HCT116 (cell line): ENCODE data around the gene BLTP3A. TPM values are rescaled to one million over a fixed set of nuclear protein-coding genes. Genes with fewer than 3 reads are reported as not detected.

Experiments used
- ATAC-seq: fragments of 200-7000 bp; cut with Tn5 transposase; 2 replicates; pipeline ENCODE4 v1.9.1; 2020; ENCODE audit warnings: mild to moderate bottlenecking, moderate library complexity
- BruUV-seq: library from RNA; stranded (reverse); fragments of 400-500 nt; replicated peaks from 2 replicates; lab custom pipeline; 2021; lab: Mats Ljungman, UMichigan
- CTCF ChIA-PET: fragments of 300-600 bp; sonication (Branson Sonifier 250); formaldehyde crosslinking; loops from one replicate; lab custom pipeline; 2021; ENCODE audit warnings: antibody characterized with exemption; lab: Charles Lee
- POLR2A ChIA-PET: fragments of 300-600, 350-600 bp; sonication (Branson Sonifier 250); formaldehyde crosslinking; loops from one replicate; lab custom pipeline; 2021; ENCODE audit warnings: antibody characterized with exemption; lab: Charles Lee
- RAD21 ChIA-PET, 2 experiments: fragments of 300-600 bp; sonication (Branson Sonifier 250); formaldehyde crosslinking; loops; one replicate each; lab custom pipeline; 2023; ENCODE audit warnings: low total read pairs in 2 of 2; ENCODE audit not compliant: uncharacterized antibody in 2 of 2, unreplicated experiment in 2 of 2, low non-redundant PET in 1 of 2; lab: Charles Lee
- DNase-seq: peaks from one replicate; pipeline ENCODE4 v3.0.0-alpha.2; 2010; ENCODE audit warnings: low read depth, low spot score
- H2AFZ ChIP-seq: fragments of 200-600 bp; shearing (Covaris generic), sonication (generic); 2 replicates; pipeline ENCODE4 v1.6.1; 2017; ENCODE audit warnings: low read depth, mixed run types, mixed read lengths, antibody characterized with exemption, low read length; ENCODE audit not compliant: poor library complexity, severe bottlenecking
- H3K27ac ChIP-seq: 2 replicates; pipeline ENCODE4 v1.5.1; 2012; ENCODE audit warnings: low read depth, low read length
- H3K27me3 ChIP-seq: fragments of 200-600 bp; sonication (generic); 2 replicates; pipeline ENCODE4 v1.6.1; 2016; ENCODE audit warnings: mixed run types, low read length, mixed read lengths; ENCODE audit not compliant: insufficient read depth
- H3K36me3 ChIP-seq, 2 experiments: fragments of 200-500 bp in 1 of 2; fragments of 200-600 bp in 1 of 2; sonication (Bioruptor generic) in 1 of 2; sonication (generic) in 1 of 2; 2 replicates each; pipeline versions ENCODE4 v1.5.1 to v1.6.1; 2014 to 2016; ENCODE audit warnings: low read length in 2 of 2, inconsistent platforms in 1 of 2, mixed read lengths in 1 of 2, mixed run types in 1 of 2; ENCODE audit not compliant: insufficient read depth in 2 of 2, control insufficient read depth in 1 of 2
- H3K4me1 ChIP-seq, 2 experiments: fragments of 200-600 bp in 1 of 2; sonication (generic) in 1 of 2; 2 replicates each; pipeline versions ENCODE4 v1.5.1 to v1.6.1; 2012 to 2017; ENCODE audit warnings: low read length in 2 of 2, inconsistent platforms in 1 of 2, mild to moderate bottlenecking in 1 of 2, mixed read lengths in 1 of 2, mixed run types in 1 of 2, moderate library complexity in 1 of 2; ENCODE audit not compliant: insufficient read depth in 2 of 2, control insufficient read depth in 1 of 2
- H3K4me2 ChIP-seq: fragments of 200-600 bp; sonication (generic); 2 replicates; pipeline ENCODE4 v1.6.1; 2017; ENCODE audit warnings: mixed run types, low read length, mixed read lengths
- H3K4me3 ChIP-seq, 2 experiments: fragments of 200-600 bp in 1 of 2; sonication (generic) in 1 of 2; replicated peaks in 1 of 2; 2 replicates each; pipeline ENCODE4 v1.5.1; 2011 to 2016; ENCODE audit warnings: low read length in 2 of 2, control low read depth in 1 of 2, low read depth in 1 of 2, mild to moderate bottlenecking in 1 of 2, mixed read lengths in 1 of 2, mixed run types in 1 of 2
- H3K79me2 ChIP-seq: fragments of 200-600 bp; sonication (generic); 2 replicates; pipeline ENCODE4 v1.6.1; 2017; ENCODE audit warnings: mild to moderate bottlenecking, mixed run types, low read length, moderate library complexity, mixed read lengths; ENCODE audit not compliant: insufficient read depth
- H3K9ac ChIP-seq: fragments of 200-600 bp; sonication (generic); 2 replicates; pipeline ENCODE4 v1.6.1; 2016; ENCODE audit warnings: low read length, mixed read lengths
- H3K9me2 ChIP-seq: fragments of 200-600 bp; sonication (generic), shearing (Covaris generic); 2 replicates; pipeline ENCODE4 v1.6.1; 2017; ENCODE audit warnings: mixed run types, mild to moderate bottlenecking, moderate library complexity; ENCODE audit not compliant: insufficient read depth
- H3K9me3 ChIP-seq, 2 experiments: fragments of 200-500 bp in 1 of 2; fragments of 200-600 bp in 1 of 2; sonication (Bioruptor generic) in 1 of 2; sonication (generic) in 1 of 2; 2 replicates each; pipeline ENCODE4 v1.6.1; 2014 to 2017; ENCODE audit warnings: low read length in 2 of 2, mixed read lengths in 2 of 2, inconsistent platforms in 1 of 2, low read depth in 1 of 2, mild to moderate bottlenecking in 1 of 2, mixed run types in 1 of 2, moderate library complexity in 1 of 2; ENCODE audit not compliant: control insufficient read depth in 1 of 2, insufficient read depth in 1 of 2
- H4K20me1 ChIP-seq: fragments of 200-600 bp; sonication (generic), shearing (Covaris generic); 2 replicates; pipeline ENCODE4 v1.6.1; 2017; ENCODE audit warnings: mixed run types, mild to moderate bottlenecking, moderate library complexity; ENCODE audit not compliant: insufficient read depth
- ATF3 ChIP-seq: IDR thresholded peaks from 2 replicates; pipeline ENCODE4 v1.6.1; 2012
- CBX3 ChIP-seq: IDR thresholded peaks from 2 replicates; pipeline ENCODE4 v1.6.1; 2012; ENCODE audit warnings: low read depth
- EGR1 ChIP-seq: IDR thresholded peaks from 2 replicates; pipeline ENCODE4 v1.6.1; 2012; ENCODE audit warnings: low read depth
- ELF1 ChIP-seq: IDR thresholded peaks from 2 replicates; pipeline ENCODE4 v1.6.1; 2012; ENCODE audit warnings: low read depth, borderline replicate concordance
- MAX ChIP-seq: IDR thresholded peaks from 2 replicates; pipeline ENCODE4 v1.6.1; 2012
- POLR2A ChIP-seq: IDR thresholded peaks from 2 replicates; pipeline ENCODE4 v1.7.0; 2011; ENCODE audit warnings: borderline replicate concordance; ENCODE audit not compliant: insufficient read depth, insufficient read length; ENCODE audit errors: extremely low read depth
- POLR2AphosphoS5 ChIP-seq: IDR thresholded peaks from 2 replicates; pipeline ENCODE4 v1.6.1; 2011; ENCODE audit warnings: mild to moderate bottlenecking, low read depth, low read length, moderate library complexity
- RAD21 ChIP-seq: IDR thresholded peaks from 2 replicates; pipeline ENCODE4 v1.6.1; 2012; ENCODE audit warnings: low read depth, mild to moderate bottlenecking
- REST ChIP-seq: IDR thresholded peaks from 2 replicates; pipeline ENCODE4 v1.6.1; 2012; ENCODE audit warnings: low read depth
- SIN3A ChIP-seq: IDR thresholded peaks from 2 replicates; pipeline ENCODE4 v1.6.1; 2012; ENCODE audit warnings: low read depth
- YY1 ChIP-seq: IDR thresholded peaks from 2 replicates; pipeline ENCODE4 v1.6.1; 2011; ENCODE audit warnings: low read length, low read depth, moderate library complexity, mild to moderate bottlenecking; ENCODE audit not compliant: insufficient replicate concordance; ENCODE audit errors: extremely low read depth
- ZFX ChIP-seq: fragments of 450-650 bp; IDR thresholded peaks from 2 replicates; pipeline ENCODE4 v1.6.1; 2017
- ZNF274 ChIP-seq: fragments of 200-500 bp; sonication (Bioruptor generic); IDR thresholded peaks from 2 replicates; pipeline ENCODE4 v1.6.1; 2014; ENCODE audit warnings: mild to moderate bottlenecking, low read depth, low read length, inconsistent platforms
- intact Hi-C: fragments of 100-400 bp; cut with micrococcal nuclease; formaldehyde crosslinking; loops from 2 replicates; pipeline ENCODE4 v1.10.0; 2022
- total RNA-seq: library from RNA; stranded (reverse); gene quantifications from one replicate; pipeline ENCODE4 v1.2.1, GENCODE V29; 2021; ENCODE audit not compliant: unreplicated experiment

The BLTP3A gene
- total RNA-seq, 1 experiment from 2014 or later, result 21.5 TPM

GRCh38 chr6:34748757-34749156, 43.1 kb upstream of the BLTP3A start:
- DNase-seq (no peak), ATAC-seq (no peak)
- Histone ChIP-seq H3K27ac (no peak overlapping the region), H3K4me2 (no peak overlapping the region), H3K79me2 (no peaks in the 10 kb centered on the region), H3K36me3 (no peaks in the 10 kb centered on the region), H3K9me3 (no peaks in the 10 kb centered on the region), H3K4me1 (peaks cover 10 to 16% of the 10 kb centered on the region in 2 experiments), H3K9me2 (no peaks in the 10 kb centered on the region), H4K20me1 (no peaks in the 10 kb centered on the region), H3K27me3 (no peaks in the 10 kb centered on the region), H2AFZ (no peak overlapping the region), H3K9ac (no peak overlapping the region), H3K4me3 (no peak overlapping the region)
- BruUV-seq, result no TSS peak
- TF ChIP-seq CBX3 (no peak), ELF1 (no peak), MAX (no peak), RAD21 (no peak), ATF3 (no peak), POLR2A (no peak), REST (no peak), SIN3A (no peak), EGR1 (no peak), ZNF274 (no peak), ZFX (no peak), YY1 (no peak), POLR2AphosphoS5 (no peak)
- CTCF ChIA-PET, result no interaction called here
- POLR2A ChIA-PET, result interaction anchor here (0.8 kb wide), 1 partner anchor 8 kb away, joined by 3 read pairs; the partner anchor contains the start of gene SNRPC
- RAD21 ChIA-PET, result no interaction called here
- intact Hi-C loops, result no loop called here
